ENCODE results near the gene GNG14. TPM values are rescaled to one million over a fixed set of nuclear protein-coding genes. Genes with fewer than 3 reads are reported as not detected.

The GNG14 gene
- total and polyA plus RNA-seq, 12 donors = not detected

DNA sequence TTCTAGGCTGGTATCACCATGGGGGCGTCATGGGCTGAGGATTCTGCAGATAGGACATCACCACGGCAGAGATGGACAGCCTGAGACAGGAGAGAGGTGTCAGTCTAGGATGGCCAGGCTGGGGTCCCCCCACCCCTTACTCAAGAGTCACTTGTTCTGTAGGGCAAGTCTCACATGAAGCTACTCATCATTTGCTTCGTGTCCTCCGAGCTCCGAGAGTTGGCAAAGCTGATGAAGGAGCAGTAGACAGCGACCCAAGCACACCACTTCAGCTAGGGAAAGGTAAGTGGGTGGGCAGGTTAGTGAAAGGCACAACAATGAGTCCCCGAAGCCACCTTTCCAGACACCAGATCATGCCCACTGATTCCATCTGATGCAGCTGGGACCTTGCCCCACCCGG, 19.5 kb upstream of the GNG14 start:
- peaks cover 17 to 36% of the 10 kb centered on the region in 2 donors for H3K4me1 ChIP-seq (replicated peaks in 1 of 2)
- peak overlapping the region in 3 of 5 donors; percentile 86 to 96 (median 94) for H3K27ac ChIP-seq
- no peaks in the 10 kb centered on the region for H3K27me3 ChIP-seq
- intact Hi-C loops (cut with DNase I) = loop anchor here in 1 of 2 donors (5.0 kb wide), 1 partner anchor 56 kb away; the partner anchor contains the start of genes ZNF490 and ZNF791
- no peaks in the 10 kb centered on the region for H3K9me3 ChIP-seq (replicated peaks in 1 of 3)
- no peak for DNase-seq
- peak overlapping the region in 1 of 4 donors; percentile 96 for H3K4me3 ChIP-seq
- 60 to 68% (median 65%) methylated on average over 6 to 8 of the region's 8 CpGs for WGBS, 4 donors
- H3K36me3 ChIP-seq (replicated peaks in 1 of 2) = peaks cover 0 to 14% of the 10 kb centered on the region in 2 donors
- TF ChIP-seq, protein P1, sequence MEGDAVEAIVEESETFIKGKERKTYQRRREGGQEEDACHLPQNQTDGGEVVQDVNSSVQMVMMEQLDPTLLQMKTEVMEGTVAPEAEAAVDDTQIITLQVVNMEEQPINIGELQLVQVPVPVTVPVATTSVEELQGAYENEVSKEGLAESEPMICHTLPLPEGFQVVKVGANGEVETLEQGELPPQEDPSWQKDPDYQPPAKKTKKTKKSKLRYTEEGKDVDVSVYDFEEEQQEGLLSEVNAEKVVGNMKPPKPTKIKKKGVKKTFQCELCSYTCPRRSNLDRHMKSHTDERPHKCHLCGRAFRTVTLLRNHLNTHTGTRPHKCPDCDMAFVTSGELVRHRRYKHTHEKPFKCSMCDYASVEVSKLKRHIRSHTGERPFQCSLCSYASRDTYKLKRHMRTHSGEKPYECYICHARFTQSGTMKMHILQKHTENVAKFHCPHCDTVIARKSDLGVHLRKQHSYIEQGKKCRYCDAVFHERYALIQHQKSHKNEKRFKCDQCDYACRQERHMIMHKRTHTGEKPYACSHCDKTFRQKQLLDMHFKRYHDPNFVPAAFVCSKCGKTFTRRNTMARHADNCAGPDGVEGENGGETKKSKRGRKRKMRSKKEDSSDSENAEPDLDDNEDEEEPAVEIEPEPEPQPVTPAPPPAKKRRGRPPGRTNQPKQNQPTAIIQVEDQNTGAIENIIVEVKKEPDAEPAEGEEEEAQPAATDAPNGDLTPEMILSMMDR (IDR thresholded peaks at IDR 0.05) = no peak
- TF ChIP-seq POLR2A (IDR thresholded peaks at IDR 0.05) = no peak

DNA sequence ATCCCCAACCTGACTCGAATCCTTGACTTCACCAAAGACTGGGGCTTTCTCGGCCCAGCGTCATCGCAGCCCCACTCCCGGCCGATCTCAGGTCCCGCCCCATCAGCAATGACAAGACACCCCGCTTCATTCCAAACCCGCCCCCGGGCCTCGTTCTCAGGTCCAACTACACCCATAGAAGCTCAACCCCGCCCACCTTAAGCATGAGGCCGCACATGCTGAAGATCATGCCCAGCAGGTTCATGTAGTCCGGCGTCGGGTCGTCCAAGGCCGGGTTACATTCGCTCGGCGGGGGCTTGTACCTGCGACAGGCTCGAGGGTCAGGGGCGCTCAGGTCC, 18.9 kb upstream of the GNG14 start:
- Histone ChIP-seq H3K4me1 (replicated peaks in 1 of 2) (peaks cover 17 to 36% of the 10 kb centered on the region in 2 donors), H3K27me3 (no peaks in the 10 kb centered on the region), H3K4me3 (peak overlapping the region; percentile 37 to 96 (median 61)), H3K36me3 (replicated peaks in 1 of 2) (peaks cover 0 to 13% of the 10 kb centered on the region in 2 donors), H3K27ac (peak overlapping the region; percentile 33 to 96 (median 94)), H3K9me3 (replicated peaks in 1 of 3) (no peaks in the 10 kb centered on the region)
- intact Hi-C loops (cut with DNase I) = loop anchor here in 1 of 2 donors (5.0 kb wide), 1 partner anchor 57 kb away; the partner anchor contains the start of genes ZNF490 and ZNF791
- peak in 1 of 2 donors; percentile 16 for TF ChIP-seq POLR2A (IDR thresholded peaks at IDR 0.05)
- TF ChIP-seq, protein P1 (IDR thresholded peaks at IDR 0.05) = no peak
- WGBS, 4 donors = 0 to 1% (median 0%) methylated on average over 13 to 24 of the region's 24 CpGs
- DNase-seq = peak; percentile 65 to 92 (median 80)

DNA sequence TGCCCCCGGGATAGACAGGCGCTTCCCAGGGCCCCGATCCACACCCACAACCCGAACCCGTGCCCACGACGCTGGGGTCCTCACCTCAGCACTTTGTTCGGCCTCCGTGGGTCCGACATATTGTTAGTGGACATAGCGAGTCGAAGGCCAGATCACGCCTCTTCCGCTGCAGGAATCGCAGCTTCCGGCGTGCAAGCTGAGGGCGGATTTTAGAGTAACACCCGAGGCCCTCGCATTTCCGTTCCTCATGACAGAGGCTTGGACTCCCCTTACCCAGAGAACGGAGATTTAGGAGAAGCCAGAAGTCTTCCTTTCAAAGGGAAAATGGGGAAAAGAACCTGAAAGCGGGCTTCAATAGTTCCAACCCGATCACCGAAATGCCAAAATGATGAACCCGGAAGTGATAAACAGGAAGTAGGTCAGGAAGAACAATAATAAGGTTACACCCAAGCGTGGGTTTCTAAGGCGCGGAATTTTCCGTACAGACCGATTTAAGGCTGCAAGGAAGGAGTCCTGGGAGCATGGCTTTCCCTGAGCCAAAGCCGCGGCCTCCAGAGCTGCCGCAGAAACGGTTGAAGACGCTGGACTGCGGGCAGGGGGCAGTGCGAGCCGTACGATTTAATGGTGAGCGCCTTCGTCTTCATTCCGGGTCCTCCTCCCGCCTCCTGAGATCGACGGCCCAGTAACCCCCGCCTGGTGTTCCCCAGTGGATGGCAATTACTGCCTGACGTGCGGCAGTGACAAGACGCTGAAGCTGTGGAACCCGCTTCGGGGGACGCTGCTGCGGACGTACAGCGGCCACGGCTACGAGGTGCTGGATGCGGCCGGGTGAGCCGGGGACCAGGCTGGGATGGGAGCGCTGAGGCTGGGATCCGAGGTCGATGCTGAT, 18.3 kb upstream of the GNG14 start:
- 0% methylated on average over 20 to 64 of the region's 64 CpGs for WGBS, 4 donors
- TF ChIP-seq POLR2A (IDR thresholded peaks at IDR 0.05) = peak; percentile 13 to 30
- TF ChIP-seq, protein P1 (IDR thresholded peaks at IDR 0.05) = no peak
- H3K9me3 ChIP-seq (replicated peaks in 1 of 3) = no peaks in the 10 kb centered on the region
- peaks cover 0 to 19% of the 10 kb centered on the region in 2 donors for H3K36me3 ChIP-seq (replicated peaks in 1 of 2)
- peak; percentile 76 to 91 (median 83) for DNase-seq
- H3K27ac ChIP-seq = peak overlapping the region; percentile 33 to 96 (median 94)
- intact Hi-C loops (cut with DNase I) = loop anchor here (5.0 to 10.0 kb wide), 3 partner anchors 57 to 107 kb away; partner anchors contain the start of genes ZNF490 (in 1 of the 2) and ZNF791 (in 1 of the 2)
- H3K27me3 ChIP-seq = no peaks in the 10 kb centered on the region
- H3K4me3 ChIP-seq = peak overlapping the region; percentile 37 to 96 (median 61)
- H3K4me1 ChIP-seq (replicated peaks in 1 of 2) = peaks cover 17 to 36% of the 10 kb centered on the region in 2 donors
